KOPT-K1 (cell line): ENCODE results near the gene UQCC3.

Experiments used
- H3K27ac ChIP-seq: fragments of 200-600 bp; sonication (generic); 2 replicates; pipeline ENCODE4 v1.5.1; 2016; ENCODE audit warnings: antibody characterized with exemption, mild to moderate bottlenecking, low read depth, low read length; ENCODE audit not compliant: poor library complexity, severe bottlenecking
- H3K36me3 ChIP-seq: fragments of 200-600 bp; sonication (generic); 2 replicates; pipeline ENCODE4 v1.5.1; 2017; ENCODE audit warnings: antibody characterized with exemption, mild to moderate bottlenecking, low read length, moderate library complexity; ENCODE audit not compliant: insufficient read depth
- H3K9me3 ChIP-seq: fragments of 200-600 bp; sonication (generic); 2 replicates; pipeline ENCODE4 v1.5.1; 2017; ENCODE audit warnings: antibody characterized with exemption, low read length, mild to moderate bottlenecking; ENCODE audit not compliant: insufficient read depth, poor library complexity, severe bottlenecking

The UQCC3 gene

GRCh38 chr11:62719302-62719978, 48.0 kb downstream of the UQCC3 start:
- peaks cover 100% of the 10 kb centered on the region for H3K36me3 ChIP-seq
- no peaks in the 10 kb centered on the region for H3K9me3 ChIP-seq
- no peak overlapping the region for H3K27ac ChIP-seq

- H3K27ac ChIP-seq = no peak overlapping the region
- no peaks in the 10 kb centered on the region for H3K9me3 ChIP-seq
- peaks cover 96% of the 10 kb centered on the region for H3K36me3 ChIP-seq
Observed at GRCh38 chr11:62721994-62722393, 50.5 kb downstream of the UQCC3 start.
